ENCODE results near the gene RIPK3. TPM values are rescaled to one million over a fixed set of nuclear protein-coding genes. Genes with fewer than 3 reads are reported as not detected.
A peak's percentile ranks its signal among the peaks of the same experiment; 100 is the strongest.

Gene RIPK3
- total RNA-seq, 2 experiments from 2014 or later, result 5.9 to 7.6 TPM

DNA sequence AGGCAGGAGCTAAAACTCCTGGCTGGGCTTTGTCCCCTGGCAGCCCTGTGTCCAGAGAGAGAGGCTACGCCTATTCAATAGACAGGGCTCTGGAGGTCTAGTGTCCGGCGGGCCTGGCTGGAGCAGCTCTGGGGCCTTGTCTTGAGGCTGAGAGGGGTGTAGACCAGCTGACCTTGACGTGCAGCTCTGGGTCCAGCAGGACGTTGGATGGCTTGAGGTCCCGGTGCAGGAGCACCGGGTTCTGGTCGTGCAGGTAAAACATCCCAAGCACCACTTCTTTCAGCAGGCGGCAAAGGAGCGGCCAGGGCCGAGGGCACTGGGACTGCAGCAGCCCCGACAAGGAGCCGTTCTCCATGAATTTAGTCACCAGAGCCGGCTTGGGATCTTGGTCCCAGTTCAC, 948 bp downstream of the RIPK3 start:
- CTCF ChIA-PET, result interaction anchor here (0.7 to 25.1 kb wide), 5 partner anchors 12 to 103 kb away, joined by 3 to 617 read pairs (median 3); partner anchors contain the start of genes CBLN3, CIDEB and KHNYN
- H3K4me1 Mint-ChIP-seq (ENCODE audit: low read depth), result peaks cover 28% of the 10 kb centered on the region
- peaks cover 15% of the 10 kb centered on the region for H3K27me3 Mint-ChIP-seq (ENCODE audit: low read depth)
- H3K9me3 Mint-ChIP-seq, result no peaks in the 10 kb centered on the region
- H3K27ac Mint-ChIP-seq, result no peak overlapping the region
- no peak for DNase-seq
- intact Hi-C loops (cut with micrococcal nuclease), result loop anchor here (10.0 kb wide), 1 partner anchor 816 kb away; no protein-coding TSS in a partner anchor
- H3K36me3 Mint-ChIP-seq (ENCODE audit: low read depth), result peaks cover 7% of the 10 kb centered on the region
- H3K4me3 Mint-ChIP-seq, result peak overlapping the region; percentile 89

DNA sequence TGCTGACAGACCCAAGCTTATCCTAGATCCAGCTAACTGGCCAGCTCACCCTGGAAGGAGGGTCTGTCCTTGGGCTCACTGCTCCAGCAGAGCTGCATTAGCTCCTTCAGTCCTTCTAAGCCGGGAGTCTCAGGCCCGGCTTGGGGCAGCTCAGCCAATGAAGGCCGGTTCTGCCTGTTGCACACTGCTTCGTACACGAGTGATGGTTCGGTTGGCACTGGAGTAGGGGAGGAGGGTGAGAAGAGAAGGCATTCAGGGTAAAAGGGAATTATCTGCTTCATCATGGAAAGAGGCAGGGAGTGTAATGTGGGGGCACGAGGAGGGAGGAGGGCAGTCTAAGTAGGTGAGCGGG, 2.0 kb downstream of the RIPK3 start:
- Mint-ChIP-seq H3K27ac (peak overlapping the region; percentile 44), H3K36me3 (ENCODE audit: low read depth) (peaks cover 7% of the 10 kb centered on the region), H3K9me3 (no peaks in the 10 kb centered on the region), H3K4me3 (peak overlapping the region; percentile 13), H3K4me1 (ENCODE audit: low read depth) (peaks cover 35% of the 10 kb centered on the region), H3K27me3 (ENCODE audit: low read depth) (peaks cover 19% of the 10 kb centered on the region)
- intact Hi-C loops (cut with micrococcal nuclease), result loop anchor here (10.0 kb wide), 1 partner anchor 817 kb away; no protein-coding TSS in a partner anchor
- DNase-seq, result no peak
- CTCF ChIA-PET, result interaction anchor here (0.9 to 25.1 kb wide), 8 partner anchors 9 to 96 kb away, joined by 3 to 617 read pairs (median 4); partner anchors contain the start of genes CBLN3, CIDEB, KHNYN and TINF2

GRCh38 chr14:24337144-24337823, 2.5 kb downstream of the RIPK3 start:
- Mint-ChIP-seq H3K9me3 (no peaks in the 10 kb centered on the region), H3K4me3 (no peak overlapping the region), H3K4me1 (ENCODE audit: low read depth) (peaks cover 39% of the 10 kb centered on the region), H3K27me3 (ENCODE audit: low read depth) (peaks cover 20% of the 10 kb centered on the region), H3K36me3 (ENCODE audit: low read depth) (peaks cover 7% of the 10 kb centered on the region), H3K27ac (no peak overlapping the region)
- intact Hi-C loops (cut with micrococcal nuclease), result loop anchor here (10.0 kb wide), 1 partner anchor 818 kb away; no protein-coding TSS in a partner anchor
- no peak for DNase-seq
- CTCF ChIA-PET, result interaction anchor here (0.9 to 25.1 kb wide), 10 partner anchors 8 to 102 kb away, joined by 3 to 617 read pairs (median 4); partner anchors contain the start of genes CBLN3, CIDEB, KHNYN and TINF2

DNA sequence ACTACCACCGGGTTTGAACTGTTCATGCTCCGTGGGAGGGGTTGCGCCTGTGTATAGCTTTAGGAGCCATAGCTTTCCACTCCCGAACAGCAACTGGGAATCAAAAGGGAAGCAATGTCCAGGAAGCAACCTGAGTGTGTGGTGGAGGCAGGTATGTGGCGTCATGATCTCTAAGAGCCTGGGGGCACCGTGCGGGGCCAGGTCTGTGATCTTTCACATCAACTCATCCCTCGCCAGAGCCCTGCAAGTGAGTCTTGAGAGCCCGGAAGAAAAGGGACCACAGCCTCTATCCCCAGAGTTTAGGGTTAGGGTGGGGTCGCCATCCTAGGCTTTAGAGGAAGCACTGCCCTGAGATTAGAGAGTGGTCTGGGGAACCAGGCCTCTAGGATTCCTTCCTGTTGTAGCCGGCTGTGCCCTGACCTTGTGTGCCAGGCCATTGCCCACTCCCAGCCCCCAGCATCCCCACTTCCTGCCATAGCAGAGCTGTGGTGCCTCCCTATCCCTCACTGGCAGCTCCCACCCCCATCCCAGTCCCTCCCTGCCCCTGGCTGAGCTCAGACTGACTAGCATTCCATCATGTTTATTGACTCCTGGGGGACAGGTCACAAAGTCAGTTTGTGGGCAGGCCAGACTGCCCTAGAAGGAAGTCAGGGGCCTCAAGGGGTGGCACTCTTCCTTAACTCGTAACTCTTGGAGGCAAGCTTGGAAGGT, 4.2 kb downstream of the RIPK3 start:
- peak overlapping the region; percentile 9 for H3K4me3 Mint-ChIP-seq
- peaks cover 24% of the 10 kb centered on the region for H3K27me3 Mint-ChIP-seq (ENCODE audit: low read depth)
- H3K36me3 Mint-ChIP-seq (ENCODE audit: low read depth), result peaks cover 7% of the 10 kb centered on the region
- H3K27ac Mint-ChIP-seq, result no peak overlapping the region
- intact Hi-C loops (cut with micrococcal nuclease), result loop anchor here (10.0 kb wide), 1 partner anchor 819 kb away; no protein-coding TSS in a partner anchor
- H3K9me3 Mint-ChIP-seq, result no peaks in the 10 kb centered on the region
- DNase-seq, result no peak
- H3K4me1 Mint-ChIP-seq (ENCODE audit: low read depth), result peaks cover 44% of the 10 kb centered on the region
- CTCF ChIA-PET, result interaction anchor here (1.1 to 25.1 kb wide), 6 partner anchors 9 to 106 kb away, joined by 3 to 617 read pairs (median 6); partner anchors contain the start of genes CBLN3, KHNYN and SDR39U1

- Mint-ChIP-seq H3K27ac (no peak within 1 kb of the TSS), H3K4me3 (peak within 1 kb of the TSS; percentile 48), H3K4me1 (ENCODE audit: low read depth) (peaks cover 39% of the 10 kb centered on the region), H3K9me3 (no peaks in the 10 kb centered on the region), H3K36me3 (ENCODE audit: low read depth) (peaks cover 7% of the 10 kb centered on the region), H3K27me3 (ENCODE audit: low read depth) (peaks cover 24% of the 10 kb centered on the region)
- CTCF ChIA-PET, result interaction anchor here (1.0 to 25.1 kb wide), 10 partner anchors 7 to 95 kb away, joined by 3 to 617 read pairs (median 9); partner anchors contain the start of genes CBLN3, CIDEB, KHNYN and LTB4R
- intact Hi-C loops (cut with micrococcal nuclease), result loop anchor here (10.0 kb wide), 1 partner anchor 820 kb away; no protein-coding TSS in a partner anchor
- DNase-seq, result no peak
These were observed 5.1 kb downstream of the RIPK3 start, which contains the start of gene ADCY4 for GRCh38 chr14:24334431-24335291. Gene ADCY4 (minus strand): TSS chr14:24335071. CDS start chr14:24334652, 419 bp downstream.

GRCh38 chr14:24332268-24332993, 7.4 kb downstream of the RIPK3 start:
- peak overlapping the region; percentile 71 for H3K4me3 Mint-ChIP-seq
- DNase-seq, result peak; percentile 91
- H3K36me3 Mint-ChIP-seq (ENCODE audit: low read depth), result peaks cover 7% of the 10 kb centered on the region
- no peaks in the 10 kb centered on the region for H3K9me3 Mint-ChIP-seq
- peaks cover 24% of the 10 kb centered on the region for H3K27me3 Mint-ChIP-seq (ENCODE audit: low read depth)
- H3K4me1 Mint-ChIP-seq (ENCODE audit: low read depth), result peaks cover 28% of the 10 kb centered on the region
- CTCF ChIA-PET, result interaction anchor here (0.6 to 25.1 kb wide), 31 partner anchors 8 to 226 kb away, joined by 3 to 617 read pairs (median 5); partner anchors contain the start of genes CBLN3, CIDEB, KHNYN and LTB4R
- no peak overlapping the region for H3K27ac Mint-ChIP-seq
- intact Hi-C loops (cut with micrococcal nuclease), result loop anchor here (1.0 to 10.0 kb wide), 7 partner anchors 21 to 822 kb away; partner anchors contain the start of genes DHRS1, LTB4R, MDP1 and NOP9

DNA sequence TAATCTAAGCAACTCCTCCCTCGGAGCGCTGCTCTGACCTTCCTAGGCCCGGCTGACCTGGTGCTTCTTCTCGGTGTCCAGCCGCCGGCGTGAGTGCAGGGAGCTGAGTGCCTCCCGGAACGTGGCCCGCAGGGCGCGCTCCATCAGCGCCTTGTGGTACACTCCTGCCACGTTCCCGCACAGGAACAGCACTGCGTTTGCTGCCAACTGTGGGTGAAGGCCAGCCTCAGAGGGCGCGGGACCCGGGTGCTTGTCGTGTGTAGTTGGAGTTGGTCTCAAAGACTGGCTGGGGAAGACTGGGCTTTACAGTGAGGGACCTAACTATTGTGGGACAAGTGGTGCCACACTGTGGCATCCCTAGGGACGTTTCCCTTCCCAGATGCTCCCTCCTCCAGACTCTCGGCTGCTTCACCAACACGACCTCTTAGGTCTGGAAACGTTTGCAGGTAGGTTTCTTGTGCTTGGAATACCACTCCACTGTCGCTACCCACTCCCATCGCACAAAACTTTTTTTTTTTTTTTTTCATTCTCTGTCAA, 8.0 kb downstream of the RIPK3 start:
- peaks cover 7% of the 10 kb centered on the region for H3K36me3 Mint-ChIP-seq (ENCODE audit: low read depth)
- no peak for DNase-seq
- intact Hi-C loops (cut with micrococcal nuclease), result loop anchor here (1.0 to 10.0 kb wide), 7 partner anchors 20 to 823 kb away; partner anchors contain the start of genes DHRS1, LTB4R, MDP1 and NOP9
- H3K9me3 Mint-ChIP-seq, result no peaks in the 10 kb centered on the region
- no peak overlapping the region for H3K27ac Mint-ChIP-seq
- H3K4me3 Mint-ChIP-seq, result peak overlapping the region; percentile 71
- peaks cover 30% of the 10 kb centered on the region for H3K4me1 Mint-ChIP-seq (ENCODE audit: low read depth)
- CTCF ChIA-PET, result interaction anchor here (0.7 to 25.1 kb wide), 19 partner anchors 9 to 227 kb away, joined by 3 to 617 read pairs (median 4); partner anchors contain the start of genes CBLN3, CIDEB, KHNYN and LTB4R
- peaks cover 24% of the 10 kb centered on the region for H3K27me3 Mint-ChIP-seq (ENCODE audit: low read depth)

- no peak overlapping the region for H3K27ac Mint-ChIP-seq
- peaks cover 30% of the 10 kb centered on the region for H3K4me1 Mint-ChIP-seq (ENCODE audit: low read depth)
- H3K4me3 Mint-ChIP-seq, result no peak overlapping the region
- intact Hi-C loops (cut with micrococcal nuclease), result loop anchor here (10.0 kb wide), 1 partner anchor 824 kb away; no protein-coding TSS in a partner anchor
- H3K9me3 Mint-ChIP-seq, result no peaks in the 10 kb centered on the region
- H3K27me3 Mint-ChIP-seq (ENCODE audit: low read depth), result peaks cover 24% of the 10 kb centered on the region
- no peak for DNase-seq
- CTCF ChIA-PET, result interaction anchor here (0.7 to 25.1 kb wide), 9 partner anchors 10 to 98 kb away, joined by 3 to 617 read pairs (median 7); partner anchors contain the start of genes CBLN3, CIDEB, KHNYN and LTB4R
- H3K36me3 Mint-ChIP-seq (ENCODE audit: low read depth), result peaks cover 5% of the 10 kb centered on the region
These were observed 8.7 kb downstream of the RIPK3 start for GRCh38 chr14:24330973-24331674.

DNA sequence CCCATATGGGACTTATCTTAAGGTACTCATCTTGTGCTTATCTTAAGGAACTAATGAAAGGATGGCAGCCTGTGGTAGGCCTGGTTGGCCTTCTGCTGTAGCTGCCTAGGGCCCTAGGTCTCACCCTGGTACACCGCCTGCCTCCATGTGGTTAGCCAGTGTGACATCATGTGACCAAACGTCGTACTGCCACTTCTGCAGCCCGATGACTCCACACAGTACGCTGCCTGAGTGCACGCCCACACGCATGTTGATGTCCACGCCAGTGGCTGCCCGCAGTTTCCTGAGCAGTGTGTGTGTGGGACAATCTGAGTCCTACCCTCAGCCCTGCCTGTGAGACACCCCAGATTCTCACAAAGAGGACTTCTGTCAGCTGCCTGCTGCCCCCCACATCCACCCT, 10.1 kb downstream of the RIPK3 start:
- peaks cover 20% of the 10 kb centered on the region for H3K27me3 Mint-ChIP-seq (ENCODE audit: low read depth)
- no peaks in the 10 kb centered on the region for H3K36me3 Mint-ChIP-seq (ENCODE audit: low read depth)
- DNase-seq, result no peak
- CTCF ChIA-PET, result interaction anchor here (0.6 to 25.1 kb wide), 5 partner anchors 8 to 249 kb away, joined by 3 to 617 read pairs (median 6); partner anchors contain the start of genes CBLN3, CIDEB, KHNYN and LTB4R
- H3K4me1 Mint-ChIP-seq (ENCODE audit: low read depth), result peaks cover 25% of the 10 kb centered on the region
- intact Hi-C loops (cut with micrococcal nuclease), result loop anchor here (10.0 kb wide), 1 partner anchor 825 kb away; no protein-coding TSS in a partner anchor
- no peaks in the 10 kb centered on the region for H3K9me3 Mint-ChIP-seq
- H3K27ac Mint-ChIP-seq, result no peak overlapping the region
- no peak overlapping the region for H3K4me3 Mint-ChIP-seq
